H1 (cell line): Measurements from ENCODE around the gene VRK2. TPM values are rescaled to one million over a fixed set of nuclear protein-coding genes. Genes with fewer than 3 reads are reported as not detected.

ENCODE experiments used
- CTCF ChIA-PET: fragments of 300-600 bp; sonication (Branson Sonifier 250); formaldehyde crosslinking; loops from one replicate; lab custom pipeline; 2021; ENCODE audit not compliant: partially characterized antibody; lab: Charles Lee
- POLR2A ChIA-PET: fragments of 300-600 bp; sonication (Branson Sonifier 250); formaldehyde crosslinking; loops from one replicate; lab custom pipeline; 2021; ENCODE audit warnings: inconsistent platforms; ENCODE audit not compliant: partially characterized antibody; lab: Charles Lee
- DNase-seq, 2 experiments: peaks; one replicate each; pipeline versions ENCODE4 v3.0.0 to v3.0.0-alpha.2; 2010 to 2022; ENCODE audit warnings: low spot score in 2 of 2, low read depth in 1 of 2, mixed read lengths in 1 of 2
- FAIRE-seq: peaks from 2 replicates; lab custom pipeline; 2011; peaks lifted over from hg19 to GRCh38; lab: Jason Lieb, UNC
- H2AFZ ChIP-seq: 2 replicates; pipeline ENCODE4 v1.8.1; 2012; ENCODE audit warnings: low read length, inconsistent platforms
- H2AK5ac ChIP-seq: 2 replicates; pipeline ENCODE4 v1.6.1; 2013; ENCODE audit warnings: low read depth, low read length
- H2BK120ac ChIP-seq: replicated peaks from 2 replicates; pipeline ENCODE3; 2013; ENCODE audit warnings: low read depth, low read length, inconsistent platforms
- H2BK12ac ChIP-seq: 2 replicates; pipeline ENCODE4 v1.6.1; 2013; ENCODE audit warnings: low read depth, low read length
- H2BK15ac ChIP-seq: 2 replicates; pipeline ENCODE4 v1.6.1; 2013; ENCODE audit warnings: low read length
- H2BK20ac ChIP-seq: 2 replicates; pipeline ENCODE4 v1.6.1; 2013; ENCODE audit warnings: low read length
- H2BK5ac ChIP-seq: 2 replicates; pipeline ENCODE4 v1.6.1; 2013; ENCODE audit warnings: low read depth, low read length
- H3K14ac ChIP-seq: 2 replicates; pipeline ENCODE4 v1.6.1; 2013; ENCODE audit warnings: inconsistent platforms; ENCODE audit not compliant: insufficient read length
- H3K18ac ChIP-seq: 2 replicates; pipeline ENCODE4 v1.6.1; 2013; ENCODE audit warnings: low read length; ENCODE audit errors: extremely low read depth
- H3K23ac ChIP-seq: 2 replicates; pipeline ENCODE4 v1.6.1; 2013; ENCODE audit warnings: inconsistent platforms; ENCODE audit not compliant: insufficient read length
- H3K23me2 ChIP-seq: 2 replicates; pipeline ENCODE4 v1.6.1; 2013; ENCODE audit warnings: low read depth, low read length
- H3K27ac ChIP-seq: 2 replicates; pipeline ENCODE4 v1.6.1; 2011; ENCODE audit warnings: low read depth, low read length, inconsistent platforms
- H3K27me3 ChIP-seq, 4 experiments: replicated peaks in 1 of 4; 1 replicate in 1 of 4; 2 replicates in 3 of 4; pipeline versions ENCODE4 v1.6.1 to v1.8.1; 2011 to 2013; ENCODE audit warnings: low read length in 3 of 4, mild to moderate bottlenecking in 3 of 4, inconsistent platforms in 2 of 4, mixed read lengths in 2 of 4, moderate library complexity in 1 of 4; ENCODE audit not compliant: control insufficient read depth in 3 of 4, insufficient read depth in 3 of 4; ENCODE audit errors: extremely low read depth in 1 of 4
- H3K36me3 ChIP-seq, 4 experiments: 2 replicates each; pipeline versions ENCODE4 v1.6.1 to v1.8.1; 2011 to 2013; ENCODE audit warnings: mild to moderate bottlenecking in 4 of 4, low read length in 3 of 4, moderate library complexity in 2 of 4, control low read depth in 1 of 4, inconsistent platforms in 1 of 4; ENCODE audit not compliant: insufficient read depth in 4 of 4, control insufficient read depth in 2 of 4
- H3K4ac ChIP-seq: replicated peaks from 2 replicates; pipeline ENCODE3; 2013; ENCODE audit warnings: low read length, low read depth, mixed read lengths, inconsistent platforms; ENCODE audit not compliant: insufficient read length
- H3K4me1 ChIP-seq, 4 experiments: replicated peaks in 1 of 4; 1 replicate in 1 of 4; 2 replicates in 3 of 4; pipeline versions ENCODE4 v1.6.1 to v1.8.1; 2011 to 2013; ENCODE audit warnings: low read length in 3 of 4, inconsistent platforms in 2 of 4, mixed read lengths in 1 of 4; ENCODE audit not compliant: insufficient read depth in 4 of 4, control insufficient read depth in 3 of 4
- H3K4me2 ChIP-seq, 2 experiments: 2 replicates each; pipeline versions ENCODE4 v1.6.1 to v1.8.1; 2011 to 2013; ENCODE audit warnings: low read depth in 2 of 2, low read length in 2 of 2, control low read depth in 1 of 2, inconsistent platforms in 1 of 2, mild to moderate bottlenecking in 1 of 2; ENCODE audit not compliant: insufficient read depth in 1 of 2
- H3K4me3 ChIP-seq, 4 experiments: fragments of 200-600, 300-600 bp in 1 of 4; sonication (generic), shearing (Covaris generic), sonication (Bioruptor Twin) in 1 of 4; 2 replicates each; pipeline versions ENCODE4 v1.5.1 to v1.8.1; 2011 to 2016; ENCODE audit warnings: low read length in 4 of 4, low read depth in 3 of 4, control low read depth in 2 of 4, inconsistent platforms in 2 of 4, mild to moderate bottlenecking in 2 of 4, mixed read lengths in 1 of 4, moderate library complexity in 1 of 4; ENCODE audit not compliant: insufficient read depth in 2 of 4; ENCODE audit errors: extremely low read depth in 1 of 4
- H3K56ac ChIP-seq: replicated peaks from 2 replicates; pipeline ENCODE3; 2013; ENCODE audit warnings: low read depth, mild to moderate bottlenecking, mixed read lengths, low read length, inconsistent platforms; ENCODE audit not compliant: insufficient read length
- H3K79me1 ChIP-seq: 2 replicates; pipeline ENCODE4 v1.6.1; 2013; ENCODE audit warnings: low read depth, low read length, control low read depth
- H3K79me2 ChIP-seq, 2 experiments: 2 replicates each; pipeline versions ENCODE4 v1.6.1 to v1.8.1; 2012 to 2013; ENCODE audit warnings: low read length in 2 of 2, mild to moderate bottlenecking in 2 of 2, inconsistent platforms in 1 of 2; ENCODE audit not compliant: insufficient read depth in 2 of 2, control insufficient read depth in 1 of 2
- H3K9ac ChIP-seq, 4 experiments: replicated peaks in 1 of 4; 1 replicate in 1 of 4; 2 replicates in 3 of 4; pipeline versions ENCODE4 v1.6.1 to v1.8.1; 2011 to 2013; ENCODE audit warnings: low read depth in 3 of 4, low read length in 3 of 4, control low read depth in 2 of 4, mild to moderate bottlenecking in 2 of 4, moderate library complexity in 2 of 4, inconsistent platforms in 1 of 4; ENCODE audit errors: extremely low read depth in 1 of 4
- H3K9me3 ChIP-seq, 2 experiments: 2 replicates each; pipeline versions ENCODE4 v1.6.1 to v1.8.1; 2012 to 2013; ENCODE audit warnings: mild to moderate bottlenecking in 2 of 2, moderate library complexity in 2 of 2, control low read depth in 1 of 2, inconsistent platforms in 1 of 2, low read depth in 1 of 2, low read length in 1 of 2, mixed read lengths in 1 of 2; ENCODE audit not compliant: insufficient read depth in 2 of 2
- H4K20me1 ChIP-seq, 2 experiments: replicated peaks in 1 of 2; 2 replicates each; pipeline versions ENCODE3 to v1.8.1; 2011 to 2013; ENCODE audit warnings: inconsistent platforms in 2 of 2, low read length in 2 of 2, mild to moderate bottlenecking in 1 of 2; ENCODE audit not compliant: insufficient read depth in 2 of 2, control insufficient read depth in 1 of 2
- H4K5ac ChIP-seq: 2 replicates; pipeline ENCODE4 v1.6.1; 2013; ENCODE audit warnings: low read length, low read depth, mixed read lengths, inconsistent platforms; ENCODE audit not compliant: insufficient read length
- H4K8ac ChIP-seq: 2 replicates; pipeline ENCODE4 v1.8.0; 2013; ENCODE audit warnings: mild to moderate bottlenecking, moderate library complexity, low read length, inconsistent platforms; ENCODE audit not compliant: insufficient read depth; ENCODE audit errors: extremely low read depth
- H4K91ac ChIP-seq: replicated peaks from 2 replicates; pipeline ENCODE3; 2013; ENCODE audit warnings: low read length, mixed read lengths, inconsistent platforms; ENCODE audit not compliant: insufficient read length
- RBBP5 ChIP-seq: IDR thresholded peaks from 2 replicates; pipeline ENCODE4 v1.7.1; 2012; ENCODE audit warnings: low read depth, mild to moderate bottlenecking, inconsistent platforms, low read length, moderate library complexity, borderline replicate concordance
- WGBS, 2 experiments: shearing (Covaris generic) in 1 of 2; methylation state at CpG; one replicate each; pipeline versions ENCODE4 v1.1.6 to v1.1.7; 2013 to 2015; ENCODE audit warnings: low lambda C conversion rate in 2 of 2, mixed read lengths in 2 of 2, inconsistent platforms in 1 of 2, low coverage in 1 of 2, missing lambda C conversion rate in 1 of 2; ENCODE audit not compliant: insufficient replicate concordance in 2 of 2, insufficient coverage in 1 of 2, insufficient read length in 1 of 2; ENCODE audit errors: extremely low coverage in 1 of 2, missing lambda C conversion rate in 1 of 2; 5-methylcytosine and 5-hydroxymethylcytosine counted together
- polyA plus RNA-seq, 7 experiments: library from polyadenylated mRNA; depleted of rRNA in 3 of 7; stranded (reverse) in 5 of 7; unstranded in 2 of 7; fragments of >200 nt in 5 of 7; fragments of 200-250 nt in 2 of 7; gene quantifications; 1 replicate in 5 of 7; 2 replicates in 1 of 7; 4 replicates in 1 of 7; pipeline versions ENCODE4 v1.2.1 to v1.2.3, GENCODE V29; 2011 to 2013; ENCODE audit warnings: missing spikeins in 2 of 7, mixed read lengths in 2 of 7
- total RNA-seq: library from RNA; stranded (reverse); fragmentation: NEBNext Ultra II Directional; extraction: Animal tissue kit (Norgen Biotek cat#: 25700); gene quantifications from 2 replicates; pipeline ENCODE4 v1.2.1, GENCODE V29; 2021

The VRK2 gene
- total and polyA plus RNA-seq, 2 of the 8 experiments (the other 6 are each of a cell fraction or from before 2014, with no cell fraction given) = 7.6 to 27.8 TPM

- H3K4me2 ChIP-seq = peak overlapping the region; percentile 81 to 92
- H3K9me3 ChIP-seq = no peaks in the 10 kb centered on the region
- DNase-seq (no peak), FAIRE-seq (no peak)
- H3K56ac ChIP-seq = peak overlapping the region; percentile 52
- no peak overlapping the region for H2AK5ac ChIP-seq
- peak overlapping the region; percentile 96; the same call in 1 of the 2 replicates for H4K8ac ChIP-seq
- ChIA-PET POLR2A (interaction anchor here (0.6 to 1.6 kb wide), 2 partner anchors 161 to 1110 kb away, joined by 3 to 4 read pairs; no protein-coding TSS in a partner anchor), CTCF (no interaction called here)
- peak overlapping the region; percentile 64 for H4K5ac ChIP-seq
- no peak overlapping the region for H3K4ac ChIP-seq
- H3K23ac ChIP-seq = no peak overlapping the region
- H3K23me2 ChIP-seq = 0 out of 2 replicates have a peak, but pooled peaks cover 2% of the 10 kb centered on the region
- H3K14ac ChIP-seq = no peak overlapping the region
- WGBS, 2 experiments = 26% methylated on average over 13 of the region's 13 CpGs; no CpG with 5 or more reads in 1 of the 2 experiments
- H3K79me1 ChIP-seq = no peaks in the 10 kb centered on the region; the same call in 1 of the 2 replicates
- H3K4me1 ChIP-seq = peaks cover 0 to 9% (median 7%) of the 10 kb centered on the region in 4 experiments; a peak in 3 of 7 replicates
- H4K20me1 ChIP-seq = no peaks in the 10 kb centered on the region
- H2BK5ac ChIP-seq = peak overlapping the region; percentile 46
- H3K18ac ChIP-seq = peak overlapping the region; percentile 98
- H3K79me2 ChIP-seq = peaks cover 0 to 19% of the 10 kb centered on the region in 2 experiments; a peak in 2 of 4 replicates
- no peaks in the 10 kb centered on the region for H3K27me3 ChIP-seq
- peak overlapping the region; percentile 83 to 95 (median 84) for H3K9ac ChIP-seq
- peak overlapping the region; percentile 91 for H3K27ac ChIP-seq
- no peak overlapping the region for H2BK20ac ChIP-seq
- H2BK12ac ChIP-seq = no peak overlapping the region
- peaks cover 0 to 9% (median 0%) of the 10 kb centered on the region in 4 experiments; a peak in 1 of 8 replicates for H3K36me3 ChIP-seq
- H2BK120ac ChIP-seq = no peak overlapping the region
- peak overlapping the region; percentile 34 for H4K91ac ChIP-seq
- TF ChIP-seq RBBP5 = no peak
- H2BK15ac ChIP-seq = no peak overlapping the region
- H2AFZ ChIP-seq = peak overlapping the region; percentile 82; the same call in 1 of the 2 replicates
- peak overlapping the region; percentile 52 to 74 (median 62) for H3K4me3 ChIP-seq
Observed at GRCh38 chr2:58047373-58047935, 848 bp downstream of the VRK2 start.
